IMR-90 (cell line): ENCODE results near the gene SAMD7.

Source experiments
- BHLHE40 ChIP-seq: fragments of 150-350 bp; IDR thresholded peaks from 2 replicates; pipeline ENCODE4 v1.6.1; 2016; ENCODE audit warnings: mild to moderate bottlenecking, low read depth, low read length
- FOS ChIP-seq: fragments of 150-350 bp; IDR thresholded peaks from 2 replicates; pipeline ENCODE4 v1.6.1; 2016; ENCODE audit warnings: low read depth, low read length
- POLR2A ChIP-seq: IDR thresholded peaks from 2 replicates; pipeline ENCODE4 v1.6.1; 2012; ENCODE audit warnings: mild to moderate bottlenecking, low read depth, low read length
- RAD21 ChIP-seq: IDR thresholded peaks from 2 replicates; pipeline ENCODE4 v1.6.1; 2012; ENCODE audit warnings: low read length, improper control_type of control experiment
- TF ChIP-seq, protein P1 (sequence below): conservative IDR thresholded peaks from 2 replicates; pipeline ENCODE4 v1.5.1; 2012; ENCODE audit warnings: mild to moderate bottlenecking, low read depth, low read length, improper control_type of control experiment
- TF ChIP-seq, protein P2 (sequence below): fragments of 150-350 bp; IDR thresholded peaks from 2 replicates; pipeline ENCODE4 v1.6.1; 2016; ENCODE audit warnings: low read depth, mild to moderate bottlenecking, low read length, moderate library complexity, borderline replicate concordance

DNA sequence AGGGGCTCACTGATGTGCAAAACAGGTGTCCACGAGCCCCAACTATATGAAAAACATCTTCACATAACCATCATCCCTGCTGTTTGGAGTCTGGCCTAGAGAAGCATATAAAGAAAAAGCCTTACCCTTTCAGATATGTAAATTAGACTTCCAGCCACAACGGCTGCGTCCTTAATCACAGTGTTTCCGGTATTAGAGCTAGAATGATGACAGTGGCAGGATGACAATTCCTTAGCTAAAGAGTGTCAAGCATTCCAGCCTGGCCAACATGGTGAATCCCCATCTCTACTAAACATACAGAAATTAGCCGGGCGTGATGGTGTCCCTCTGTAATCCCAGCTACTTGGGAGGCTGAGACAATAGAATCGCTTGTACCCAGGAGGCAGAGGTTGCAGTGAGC lies 19.5 kb upstream of the SAMD7 start:
- TF ChIP-seq, protein P1, sequence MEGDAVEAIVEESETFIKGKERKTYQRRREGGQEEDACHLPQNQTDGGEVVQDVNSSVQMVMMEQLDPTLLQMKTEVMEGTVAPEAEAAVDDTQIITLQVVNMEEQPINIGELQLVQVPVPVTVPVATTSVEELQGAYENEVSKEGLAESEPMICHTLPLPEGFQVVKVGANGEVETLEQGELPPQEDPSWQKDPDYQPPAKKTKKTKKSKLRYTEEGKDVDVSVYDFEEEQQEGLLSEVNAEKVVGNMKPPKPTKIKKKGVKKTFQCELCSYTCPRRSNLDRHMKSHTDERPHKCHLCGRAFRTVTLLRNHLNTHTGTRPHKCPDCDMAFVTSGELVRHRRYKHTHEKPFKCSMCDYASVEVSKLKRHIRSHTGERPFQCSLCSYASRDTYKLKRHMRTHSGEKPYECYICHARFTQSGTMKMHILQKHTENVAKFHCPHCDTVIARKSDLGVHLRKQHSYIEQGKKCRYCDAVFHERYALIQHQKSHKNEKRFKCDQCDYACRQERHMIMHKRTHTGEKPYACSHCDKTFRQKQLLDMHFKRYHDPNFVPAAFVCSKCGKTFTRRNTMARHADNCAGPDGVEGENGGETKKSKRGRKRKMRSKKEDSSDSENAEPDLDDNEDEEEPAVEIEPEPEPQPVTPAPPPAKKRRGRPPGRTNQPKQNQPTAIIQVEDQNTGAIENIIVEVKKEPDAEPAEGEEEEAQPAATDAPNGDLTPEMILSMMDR: no peak
- TF ChIP-seq POLR2A (no peak), RAD21 (no peak), BHLHE40 (no peak), FOS (no peak)
- TF ChIP-seq, protein P2, sequence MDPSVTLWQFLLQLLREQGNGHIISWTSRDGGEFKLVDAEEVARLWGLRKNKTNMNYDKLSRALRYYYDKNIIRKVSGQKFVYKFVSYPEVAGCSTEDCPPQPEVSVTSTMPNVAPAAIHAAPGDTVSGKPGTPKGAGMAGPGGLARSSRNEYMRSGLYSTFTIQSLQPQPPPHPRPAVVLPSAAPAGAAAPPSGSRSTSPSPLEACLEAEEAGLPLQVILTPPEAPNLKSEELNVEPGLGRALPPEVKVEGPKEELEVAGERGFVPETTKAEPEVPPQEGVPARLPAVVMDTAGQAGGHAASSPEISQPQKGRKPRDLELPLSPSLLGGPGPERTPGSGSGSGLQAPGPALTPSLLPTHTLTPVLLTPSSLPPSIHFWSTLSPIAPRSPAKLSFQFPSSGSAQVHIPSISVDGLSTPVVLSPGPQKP: no peak
